GM23338 (cell line): ENCODE results near the gene GIMAP4. TPM values are rescaled to one million over a fixed set of nuclear protein-coding genes. Genes with fewer than 3 reads are reported as not detected.
"Not testable (repeated sequence)": the region's sequence is repeated elsewhere in the genome, so short reads cannot be mapped to it uniquely, and the experiment has no call there.

Experiments used
- ATAC-seq: fragments of 200-7000 bp; cut with Tn5 transposase; 3 replicates; pipeline ENCODE4 v1.9.1; 2020
- DNase-seq: peaks from one replicate; pipeline ENCODE4 v3.0.0-alpha.2; 2015; ENCODE audit warnings: low spot score
- H2AFZ ChIP-seq: fragments of 200-600 bp; sonication (generic); 2 replicates; pipeline ENCODE4 v1.8.0; 2016; ENCODE audit warnings: antibody characterized with exemption, mild to moderate bottlenecking, moderate library complexity
- H3F3A ChIP-seq: fragments of 200-600 bp; sonication (generic); replicated peaks from 2 replicates; pipeline ENCODE4 v1.8.0; 2017; ENCODE audit warnings: antibody characterized with exemption, mixed run types, low read depth
- H3K27ac ChIP-seq: fragments of 200-600 bp; sonication (generic); 2 replicates; pipeline ENCODE4 v1.6.1; 2016; ENCODE audit warnings: low read depth
- H3K27me3 ChIP-seq: fragments of 200-600 bp; sonication (generic); 2 replicates; pipeline ENCODE4 v1.8.0; 2016; ENCODE audit warnings: mild to moderate bottlenecking, mixed run types, moderate library complexity; ENCODE audit not compliant: insufficient read depth
- H3K36me3 ChIP-seq: fragments of 200-600 bp; sonication (generic); 2 replicates; pipeline ENCODE4 v1.8.0; 2016; ENCODE audit warnings: mild to moderate bottlenecking; ENCODE audit not compliant: insufficient read depth
- H3K4me1 ChIP-seq: fragments of 200-600 bp; sonication (generic); 2 replicates; pipeline ENCODE4 v1.8.0; 2016; ENCODE audit warnings: mild to moderate bottlenecking, moderate library complexity; ENCODE audit not compliant: insufficient read depth
- H3K4me2 ChIP-seq: fragments of 200-600 bp; sonication (generic); 2 replicates; pipeline ENCODE4 v1.7.1; 2017; ENCODE audit warnings: mixed run types
- H3K4me3 ChIP-seq: fragments of 200-600 bp; sonication (generic); 2 replicates; pipeline ENCODE4 v1.6.1; 2016; ENCODE audit warnings: mixed run types
- H3K79me2 ChIP-seq: fragments of 200-600 bp; sonication (generic); replicated peaks from 2 replicates; pipeline ENCODE4 v1.8.0; 2017; ENCODE audit warnings: mild to moderate bottlenecking; ENCODE audit not compliant: insufficient read depth
- H3K9me2 ChIP-seq: fragments of 200-600 bp; sonication (generic); 2 replicates; pipeline ENCODE4 v1.8.0; 2017; ENCODE audit not compliant: insufficient read depth
- H4K20me1 ChIP-seq: fragments of 200-600 bp; sonication (generic); replicated peaks from 2 replicates; pipeline ENCODE4 v1.8.0; 2017; ENCODE audit warnings: mild to moderate bottlenecking; ENCODE audit not compliant: insufficient read depth
- H3K27ac Mint-ChIP-seq: 2 replicates; pipeline ENCODE4 v1.8.0; 2020; ENCODE audit warnings: inconsistent platforms, mild to moderate bottlenecking, moderate library complexity, mixed read lengths
- H3K27me3 Mint-ChIP-seq: 3 replicates; pipeline ENCODE4 v1.8.0; 2022; ENCODE audit warnings: low read depth, mild to moderate bottlenecking, moderate library complexity, mixed read lengths, inconsistent platforms; ENCODE audit not compliant: insufficient read depth, poor library complexity
- H3K36me3 Mint-ChIP-seq: 3 replicates; pipeline ENCODE4 v1.8.0; 2021; ENCODE audit warnings: low read depth, mild to moderate bottlenecking, inconsistent platforms, moderate library complexity, mixed read lengths
- H3K4me1 Mint-ChIP-seq: 3 replicates; pipeline ENCODE4 v1.8.0; 2020; ENCODE audit warnings: mild to moderate bottlenecking, inconsistent platforms, mixed read lengths
- H3K4me3 Mint-ChIP-seq: 3 replicates; pipeline ENCODE4 v1.8.0; 2021; ENCODE audit warnings: moderate library complexity, mild to moderate bottlenecking, inconsistent platforms, mixed read lengths
- H3K9me3 Mint-ChIP-seq: 3 replicates; pipeline ENCODE4 v1.8.0; 2020; ENCODE audit warnings: moderate library complexity, mild to moderate bottlenecking, inconsistent platforms, mixed read lengths
- CREB1 ChIP-seq: fragments of 250-450 bp; sonication (Bioruptor Pico); IDR thresholded peaks from 2 replicates; pipeline ENCODE4 v1.5.0; 2020; ENCODE audit warnings: low read depth, mild to moderate bottlenecking, moderate library complexity
- ETS1 ChIP-seq: IDR thresholded peaks from 2 replicates; pipeline ENCODE4 v1.6.1; 2016; ENCODE audit warnings: antibody characterized with exemption
- EZH2 ChIP-seq: fragments of 200-600 bp; sonication (generic); IDR thresholded peaks from one replicate; pipeline ENCODE4 v1.8.0; 2017; ENCODE audit warnings: antibody characterized with exemption, mild to moderate bottlenecking, low read depth; ENCODE audit not compliant: unreplicated experiment
- EZH2phosphoT487 ChIP-seq: fragments of 200-600 bp; sonication (generic); IDR thresholded peaks from one replicate; pipeline ENCODE4 v1.8.1; 2018; ENCODE audit warnings: antibody characterized with exemption; ENCODE audit not compliant: unreplicated experiment
- JUNB ChIP-seq: IDR thresholded peaks from one replicate; pipeline ENCODE4 v1.6.1; 2016; ENCODE audit warnings: antibody characterized with exemption; ENCODE audit not compliant: unreplicated experiment
- NANOG ChIP-seq: IDR thresholded peaks from 2 replicates; pipeline ENCODE4 v1.6.1; 2016; ENCODE audit warnings: antibody characterized with exemption, borderline replicate concordance
- POLR2AphosphoS5 ChIP-seq: IDR thresholded peaks from 2 replicates; pipeline ENCODE4 v1.6.1; 2016; ENCODE audit warnings: antibody characterized with exemption, low read depth
- REST ChIP-seq: IDR thresholded peaks from one replicate; pipeline ENCODE4 v1.6.1; 2018; ENCODE audit warnings: antibody characterized with exemption; ENCODE audit not compliant: unreplicated experiment
- STAT1 ChIP-seq: IDR thresholded peaks from one replicate; pipeline ENCODE4 v1.6.1; 2016; ENCODE audit warnings: antibody characterized with exemption; ENCODE audit not compliant: unreplicated experiment
- ZNF114 ChIP-seq: fragments of 250-450 bp; sonication (Bioruptor Pico); IDR thresholded peaks from 2 replicates; pipeline ENCODE4 v1.5.0; 2020; ENCODE audit warnings: mild to moderate bottlenecking, moderate library complexity
- ZNF331 ChIP-seq: fragments of 250-450 bp; sonication (Bioruptor Pico); IDR thresholded peaks from 2 replicates; pipeline ENCODE4 v1.5.0; 2020; ENCODE audit warnings: low read depth, mild to moderate bottlenecking, moderate library complexity
- ZNF462 ChIP-seq: fragments of 250-450 bp; sonication (Bioruptor Pico); IDR thresholded peaks from 2 replicates; pipeline ENCODE4 v1.5.0; 2020; ENCODE audit warnings: mild to moderate bottlenecking, moderate library complexity
- polyA plus RNA-seq: library from polyadenylated mRNA; unstranded; fragments of >200 nt; fragmentation: Nextera tagmentation; extraction: Ambion mirVana; gene quantifications from 2 replicates; pipeline ENCODE4 v1.2.1, GENCODE V29; 2016
- total RNA-seq: library from RNA; depleted of rRNA; stranded (reverse); fragments of >200 nt; shearing (Covaris generic); gene quantifications from 2 replicates; pipeline ENCODE4 v1.2.3, GENCODE V29; 2014

Gene GIMAP4
- total and polyA plus RNA-seq, 2 experiments from 2014 or later, result not detected

- H3K9me3 Mint-ChIP-seq, H3K79me2 ChIP-seq, H3F3A ChIP-seq, H3K36me3 Mint-ChIP-seq, H3K9me2 ChIP-seq, H3K27me3 ChIP-seq, H3K36me3 ChIP-seq, H3K27me3 Mint-ChIP-seq, H4K20me1 ChIP-seq, H2AFZ ChIP-seq: not testable (repeated sequence)
- peaks cover 29% of the 10 kb centered on the region for H3K4me1 Mint-ChIP-seq
- peak; percentile 53; the same call in 1 of the 2 replicates for TF ChIP-seq NANOG
- DNase-seq (peak; percentile 62), ATAC-seq (peak; percentile 48)
- peak overlapping the region; percentile 64 for H3K27ac ChIP-seq
- peak overlapping the region; percentile 75 for H3K27ac Mint-ChIP-seq
- H3K4me3 ChIP-seq, result peak overlapping the region; percentile 18
- H3K4me2 ChIP-seq, result peak overlapping the region; percentile 72
- peaks cover 26% of the 10 kb centered on the region for H3K4me1 ChIP-seq
- peak overlapping the region; percentile 53 for H3K4me3 Mint-ChIP-seq
Observed at GRCh38 chr7:150522931-150523330, 44.3 kb upstream of the GIMAP4 start.

- Histone ChIP-seq H3K79me2 (no peaks in the 10 kb centered on the region), H3K9me2 (peaks cover 6% of the 10 kb centered on the region; the same call in 1 of the 2 replicates), H3F3A (no peaks in the 10 kb centered on the region), H3K27me3 (0 out of 2 replicates have a peak, but pooled peaks cover 2% of the 10 kb centered on the region), H3K4me3 (peak overlapping the region; percentile 18; the same call in 1 of the 2 replicates), H3K27ac (no peak overlapping the region), H3K4me2 (peak overlapping the region; percentile 72; the same call in 1 of the 2 replicates), H3K36me3 (no peaks in the 10 kb centered on the region), H3K4me1 (peaks cover 26% of the 10 kb centered on the region), H2AFZ (peak overlapping the region; percentile 52; the same call in 1 of the 2 replicates), H4K20me1 (no peaks in the 10 kb centered on the region)
- DNase-seq (peak; percentile 8), ATAC-seq (peak; percentile 95)
- Mint-ChIP-seq H3K27ac (no peak overlapping the region), H3K9me3 (peaks cover 17% of the 10 kb centered on the region), H3K36me3 (peaks cover 11% of the 10 kb centered on the region; the same call in 2 of the 3 replicates), H3K27me3 (peaks cover 7% of the 10 kb centered on the region), H3K4me1 (peaks cover 29% of the 10 kb centered on the region), H3K4me3 (no peak overlapping the region)
- no peak for TF ChIP-seq CREB1 (CRISPR knock-in tag)
- TF ChIP-seq EZH2phosphoT487, result no peak
- TF ChIP-seq EZH2, result no peak
- no peak for TF ChIP-seq ZNF114 (CRISPR knock-in tag)
- no peak for TF ChIP-seq ETS1
- no peak for TF ChIP-seq REST
- no peak for TF ChIP-seq NANOG
- TF ChIP-seq ZNF331, result no peak
- no peak for TF ChIP-seq ZNF462
- no peak for TF ChIP-seq JUNB
- no peak for TF ChIP-seq POLR2AphosphoS5
- TF ChIP-seq STAT1, result no peak
Observed at GRCh38 chr7:150524018-150524417, 43.2 kb upstream of the GIMAP4 start.
